Measurements from ENCODE around the gene CPA4. TPM values are rescaled to one million over a fixed set of nuclear protein-coding genes. Genes with fewer than 3 reads are reported as not detected.
A peak's percentile ranks its signal among the peaks of the same experiment; 100 is the strongest.
"Not testable (repeated sequence)": the region's sequence is repeated elsewhere in the genome, so short reads cannot be mapped to it uniquely, and the experiment has no call there.

The CPA4 gene, protein sequence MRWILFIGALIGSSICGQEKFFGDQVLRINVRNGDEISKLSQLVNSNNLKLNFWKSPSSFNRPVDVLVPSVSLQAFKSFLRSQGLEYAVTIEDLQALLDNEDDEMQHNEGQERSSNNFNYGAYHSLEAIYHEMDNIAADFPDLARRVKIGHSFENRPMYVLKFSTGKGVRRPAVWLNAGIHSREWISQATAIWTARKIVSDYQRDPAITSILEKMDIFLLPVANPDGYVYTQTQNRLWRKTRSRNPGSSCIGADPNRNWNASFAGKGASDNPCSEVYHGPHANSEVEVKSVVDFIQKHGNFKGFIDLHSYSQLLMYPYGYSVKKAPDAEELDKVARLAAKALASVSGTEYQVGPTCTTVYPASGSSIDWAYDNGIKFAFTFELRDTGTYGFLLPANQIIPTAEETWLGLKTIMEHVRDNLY
- total RNA-seq (2014; rRNA removed; shearing (Covaris generic)) (8.6 and 16.7 TPM in 2 replicates), polyA plus RNA-seq (2016; fragmentation: Nextera tagmentation; extraction: Ambion mirVana) (10.4 and 11.9 TPM in 2 replicates)

DNA sequence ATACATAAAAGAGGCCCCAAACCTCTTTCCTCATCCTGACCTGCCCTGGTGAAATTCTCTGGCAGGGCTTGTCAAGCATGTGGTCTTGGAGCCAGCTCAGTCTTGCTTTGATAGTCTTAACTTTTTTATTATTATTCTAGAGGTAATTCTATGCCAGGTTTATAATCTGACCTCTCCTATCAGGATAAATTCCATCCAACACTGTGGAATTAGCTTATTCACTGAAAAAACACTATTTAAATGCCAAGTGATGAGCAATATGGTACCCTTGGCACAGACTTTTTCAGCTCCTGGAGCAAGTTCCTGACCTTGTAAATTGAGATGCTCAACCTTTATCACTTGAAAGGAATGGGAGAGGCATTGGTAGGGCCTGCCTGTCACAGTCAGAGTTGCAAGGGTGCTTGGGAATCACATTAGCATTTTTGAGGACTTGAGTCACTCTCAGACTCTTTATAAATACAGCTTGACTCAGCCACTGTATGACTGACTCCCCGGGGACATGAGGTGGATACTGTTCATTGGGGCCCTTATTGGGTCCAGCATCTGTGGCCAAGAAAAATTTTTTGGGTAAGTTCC is at the start of gene CPA4:
CPA4 (plus strand) TSS at position 480 of the 576 bp plus-strand sequence; CDS start at position 500, 20 bp downstream.
- TF ChIP-seq EZH2 (IDR thresholded peaks at IDR 0.05; ENCODE audit: insufficient read depth, poor library complexity, severe bottlenecking) (no peak), EZH2phosphoT487 (IDR thresholded peaks at IDR 0.05; ENCODE audit: insufficient read depth, low read depth) (peak; percentile 91)
- in situ Hi-C loops (cut with MboI): no loop called here
- Histone ChIP-seq H4K20me1 (ENCODE audit: insufficient read depth) (no peaks in the 10 kb centered on the region), H3F3A (ENCODE audit: insufficient read depth) (peaks cover 21% of the 10 kb centered on the region), H2AFZ (no peak within 1 kb of the TSS), H3K4me1 (ENCODE audit: insufficient read depth) (peaks cover 34% of the 10 kb centered on the region), H3K9ac (no peak within 1 kb of the TSS), H3K27ac (peak within 1 kb of the TSS; percentile 64), H3K9me3 (ENCODE audit: low read depth) (no peaks in the 10 kb centered on the region), H3K9me2 (ENCODE audit: insufficient read depth) (no peaks in the 10 kb centered on the region), H3K4me2 (ENCODE audit: unreplicated experiment) (peak within 1 kb of the TSS; percentile 73), H3K4me3 (peak within 1 kb of the TSS; percentile 36; the same call in 1 of the 2 replicates), H3K79me2 (ENCODE audit: insufficient read depth) (no peaks in the 10 kb centered on the region), H3K27me3 (replicated peaks; ENCODE audit: insufficient read depth) (no peaks in the 10 kb centered on the region), H3K36me3 (ENCODE audit: low read depth) (no peaks in the 10 kb centered on the region)
- 0% methylated on average over 1 of the region's 1 CpG for WGBS, 2 experiments (ENCODE audit: low coverage in 1 of 2, low lambda C conversion rate in 2 of 2, missing lambda C conversion rate in 2 of 2)
- peak; percentile 99 for DNase-seq

DNA sequence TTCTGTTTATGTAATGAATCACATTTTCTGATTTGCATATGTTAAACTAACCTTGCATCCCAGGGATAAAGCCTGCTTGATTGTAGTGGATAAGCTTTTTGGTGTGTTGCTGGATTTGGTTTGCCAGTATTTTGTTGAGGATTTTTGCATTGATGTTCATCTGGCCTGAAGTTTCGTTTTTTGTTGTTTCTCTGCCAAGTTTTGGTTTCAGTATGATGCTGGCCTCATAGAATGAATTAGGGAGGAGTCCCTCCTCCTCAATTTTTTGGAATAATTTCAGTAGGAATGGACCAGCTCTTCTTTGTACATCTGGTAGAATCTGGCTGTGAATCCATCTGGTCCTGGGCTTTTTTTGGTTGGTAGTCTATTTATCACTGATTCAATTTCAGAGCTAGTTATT is 49.5 kb upstream of the CPA4 start:
- peaks cover 11% of the 10 kb centered on the region; the same call in 1 of the 2 replicates for H3F3A ChIP-seq (ENCODE audit: insufficient read depth)
- 0 out of 2 replicates have a peak overlapping the region, but pooled peaks have one; percentile 7 for H3K4me3 ChIP-seq
- peak; percentile 26 for DNase-seq
- H3K27ac ChIP-seq; H3K36me3 ChIP-seq (ENCODE audit: low read depth); H3K4me2 ChIP-seq (ENCODE audit: unreplicated experiment); H4K20me1 ChIP-seq (ENCODE audit: insufficient read depth); H3K79me2 ChIP-seq (ENCODE audit: insufficient read depth); H3K9me2 ChIP-seq (ENCODE audit: insufficient read depth); H3K9ac ChIP-seq; H3K27me3 ChIP-seq (replicated peaks; ENCODE audit: insufficient read depth); H3K9me3 ChIP-seq (ENCODE audit: low read depth): not testable (repeated sequence)
- in situ Hi-C loops (cut with MboI): loop anchor here (25.0 kb wide), 1 partner anchor 469 kb away; no protein-coding TSS in a partner anchor
- peak overlapping the region; percentile 28; the same call in 1 of the 2 replicates for H2AFZ ChIP-seq
- WGBS, 2 experiments (ENCODE audit: low coverage in 1 of 2, low lambda C conversion rate in 2 of 2, missing lambda C conversion rate in 2 of 2): 5 to 15% methylated on average over 1 of the region's 1 CpG
- peaks cover 13% of the 10 kb centered on the region for H3K4me1 ChIP-seq (ENCODE audit: insufficient read depth)

DNA sequence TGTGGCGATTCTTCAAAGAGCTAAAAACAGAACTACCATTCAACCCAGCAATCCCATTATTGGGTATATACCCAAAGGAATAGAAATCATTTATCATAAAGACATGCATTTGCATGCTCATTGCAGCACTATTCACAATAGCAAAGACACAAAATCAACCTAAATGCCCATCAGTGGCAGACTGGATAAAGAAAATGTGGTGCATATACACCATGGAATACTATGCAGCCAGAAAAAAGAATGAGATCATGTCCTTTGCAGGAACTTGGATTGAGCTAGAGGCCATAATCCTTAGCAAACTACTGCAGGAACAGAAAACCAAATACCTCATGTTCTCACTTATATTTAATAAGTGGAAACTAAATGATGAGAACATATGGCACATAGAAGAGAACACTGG is 46.5 kb upstream of the CPA4 start:
- in situ Hi-C loops (cut with MboI): loop anchor here (25.0 kb wide), 1 partner anchor 466 kb away; no protein-coding TSS in a partner anchor
- not testable (repeated sequence) for DNase-seq

GRCh38 chr7:130248842-130249241 is 44.1 kb upstream of the CPA4 start:
- not testable (repeated sequence) for H3K4me2 ChIP-seq (ENCODE audit: unreplicated experiment); H3K9me3 ChIP-seq (ENCODE audit: low read depth); H3K9ac ChIP-seq; H3K36me3 ChIP-seq (ENCODE audit: low read depth); DNase-seq; H3F3A ChIP-seq (ENCODE audit: insufficient read depth); H3K79me2 ChIP-seq (ENCODE audit: insufficient read depth); H3K4me1 ChIP-seq (ENCODE audit: insufficient read depth); H3K9me2 ChIP-seq (ENCODE audit: insufficient read depth); H4K20me1 ChIP-seq (ENCODE audit: insufficient read depth); H3K27ac ChIP-seq; H2AFZ ChIP-seq; H3K4me3 ChIP-seq; H3K27me3 ChIP-seq (replicated peaks; ENCODE audit: insufficient read depth)
- WGBS, 2 experiments (ENCODE audit: low coverage in 1 of 2, low lambda C conversion rate in 2 of 2, missing lambda C conversion rate in 2 of 2): 64 to 65% methylated on average over 5 of the region's 5 CpGs
- in situ Hi-C loops (cut with MboI): loop anchor here (25.0 kb wide), 1 partner anchor 463 kb away; no protein-coding TSS in a partner anchor

More for the DNA sequence above, 46.5 kb upstream of the CPA4 start:
- peaks cover 13% of the 10 kb centered on the region for H3K4me1 ChIP-seq (ENCODE audit: insufficient read depth)
- not testable (repeated sequence) for H3K27ac ChIP-seq; H3K9me2 ChIP-seq (ENCODE audit: insufficient read depth); H3K9ac ChIP-seq; H3K27me3 ChIP-seq (replicated peaks; ENCODE audit: insufficient read depth); H3K36me3 ChIP-seq (ENCODE audit: low read depth); H3K4me3 ChIP-seq; H4K20me1 ChIP-seq (ENCODE audit: insufficient read depth); H3K9me3 ChIP-seq (ENCODE audit: low read depth); H3K79me2 ChIP-seq (ENCODE audit: insufficient read depth); H2AFZ ChIP-seq; H3K4me2 ChIP-seq (ENCODE audit: unreplicated experiment)
- 63 to 77% methylated on average over 1 of the region's 1 CpG for WGBS, 2 experiments (ENCODE audit: low coverage in 1 of 2, low lambda C conversion rate in 2 of 2, missing lambda C conversion rate in 2 of 2)
- peaks cover 11% of the 10 kb centered on the region; the same call in 1 of the 2 replicates for H3F3A ChIP-seq (ENCODE audit: insufficient read depth)

DNA sequence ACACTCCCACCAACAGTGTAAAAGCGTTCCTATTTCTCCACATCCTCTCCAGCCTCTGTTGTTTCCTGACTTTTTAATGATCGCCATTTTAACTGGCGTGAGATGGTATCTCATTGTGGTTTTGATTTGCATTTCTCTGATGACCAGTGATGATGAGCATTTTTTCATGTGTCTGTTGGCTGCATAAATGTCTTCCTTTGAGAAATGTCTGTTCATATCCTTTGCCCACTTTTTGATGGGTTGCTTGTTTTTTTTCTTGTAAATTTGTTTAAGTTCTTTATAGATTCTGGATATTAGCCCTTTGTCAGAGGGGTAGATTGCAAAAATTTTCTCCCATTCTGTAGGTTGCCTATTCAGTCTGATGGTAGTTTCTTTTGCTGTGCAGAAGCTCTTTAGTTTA is 43.3 kb upstream of the CPA4 start:
- WGBS, 2 experiments (ENCODE audit: low coverage in 1 of 2, low lambda C conversion rate in 2 of 2, missing lambda C conversion rate in 2 of 2): 86 to 92% methylated on average over 3 of the region's 3 CpGs
- not testable (repeated sequence) for H3K79me2 ChIP-seq (ENCODE audit: insufficient read depth); H3F3A ChIP-seq (ENCODE audit: insufficient read depth)

More for the DNA sequence above, 43.3 kb upstream of the CPA4 start:
- H3K27me3 ChIP-seq (replicated peaks; ENCODE audit: insufficient read depth); H3K36me3 ChIP-seq (ENCODE audit: low read depth); H3K4me2 ChIP-seq (ENCODE audit: unreplicated experiment); H3K9me2 ChIP-seq (ENCODE audit: insufficient read depth); H3K4me1 ChIP-seq (ENCODE audit: insufficient read depth); H3K27ac ChIP-seq; H3K9ac ChIP-seq; H3K4me3 ChIP-seq; H2AFZ ChIP-seq; H4K20me1 ChIP-seq (ENCODE audit: insufficient read depth); H3K9me3 ChIP-seq (ENCODE audit: low read depth); DNase-seq: not testable (repeated sequence)
- in situ Hi-C loops (cut with MboI): loop anchor here (25.0 kb wide), 1 partner anchor 463 kb away; no protein-coding TSS in a partner anchor
